Measurements from ENCODE around the gene MEI4. TPM values are rescaled to one million over a fixed set of nuclear protein-coding genes. Genes with fewer than 3 reads are reported as not detected.

MEI4 gene
- total RNA-seq, 4 donors from 2014 or later, result 0.48 TPM; not detected in 3

DNA sequence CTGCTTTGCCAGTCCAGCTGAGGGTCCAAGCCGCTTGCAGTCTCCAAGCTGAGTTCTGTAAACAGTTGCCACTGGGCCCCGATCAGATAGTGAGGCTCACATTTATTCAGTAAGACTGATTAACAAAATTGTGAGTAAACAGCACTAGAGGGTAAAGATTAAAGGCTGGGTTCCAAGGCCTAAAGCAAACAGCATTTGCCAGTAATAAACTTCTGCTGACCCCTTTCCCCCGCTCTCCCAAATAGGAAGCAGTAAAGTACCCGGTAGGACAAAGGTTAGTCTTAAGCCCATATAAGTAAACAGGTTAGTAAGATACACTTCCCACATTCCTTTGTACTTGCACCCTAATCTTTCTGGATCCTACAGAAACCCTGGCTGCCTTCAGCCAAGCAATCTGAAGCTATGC is 181.8 kb downstream of the MEI4 start:
- H3K27me3 ChIP-seq, result no peaks in the 10 kb centered on the region
- no peak for DNase-seq (ENCODE audit: low spot score in 2 of 2)
- WGBS, result 76% methylated on average over 4 of the region's 4 CpGs
- H3K36me3 ChIP-seq, result no peaks in the 10 kb centered on the region
- TF ChIP-seq POLR2A (IDR thresholded peaks at IDR 0.05) (no peak), CTCF (IDR thresholded peaks at IDR 0.05) (no peak), EP300 (IDR thresholded peaks at IDR 0.05) (no peak), POLR2AphosphoS5 (IDR thresholded peaks at IDR 0.05) (no peak)
- H3K4me1 ChIP-seq, result no peaks in the 10 kb centered on the region
- H3K27ac ChIP-seq, result no peak overlapping the region
- H3K4me3 ChIP-seq, result no peak overlapping the region
- H3K9me3 ChIP-seq, result no peaks in the 10 kb centered on the region

DNA sequence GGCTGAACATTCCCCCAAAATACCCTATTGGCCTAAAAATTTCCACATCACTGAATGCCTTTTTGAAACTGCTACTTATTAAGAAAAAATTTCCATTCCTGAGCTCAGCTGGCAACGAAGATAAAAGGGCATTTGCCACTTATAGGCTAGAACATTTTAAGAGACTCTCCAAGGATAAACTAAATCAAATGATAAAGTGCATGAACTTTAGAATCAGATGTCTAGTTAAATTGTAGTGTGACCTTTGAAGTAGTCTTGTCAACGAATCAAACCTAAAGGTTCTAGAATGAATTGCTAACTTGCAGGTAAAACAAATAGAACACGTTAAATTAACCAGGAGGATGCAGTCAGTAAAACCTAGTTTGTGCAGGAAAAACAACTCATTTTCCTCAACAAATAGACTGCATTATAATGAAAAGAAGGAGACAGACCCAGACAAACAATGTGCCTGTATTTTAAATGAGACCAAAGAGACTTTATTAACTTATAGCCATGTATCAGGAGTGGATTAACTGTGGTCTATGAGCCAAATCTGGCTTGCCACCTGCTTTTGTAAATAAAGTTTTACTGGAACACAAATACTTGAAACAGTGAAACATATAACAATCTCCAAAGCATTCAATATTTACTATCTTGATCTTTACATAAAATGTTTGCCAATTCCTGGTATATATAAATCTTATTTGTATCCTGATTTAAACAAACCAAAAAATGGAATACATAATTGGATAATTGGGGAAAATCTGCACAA is 184.4 kb downstream of the MEI4 start:
- Histone ChIP-seq H3K36me3 (no peaks in the 10 kb centered on the region), H3K9me3 (no peaks in the 10 kb centered on the region), H3K27ac (no peak overlapping the region), H3K4me1 (no peaks in the 10 kb centered on the region), H3K4me3 (no peak overlapping the region), H3K27me3 (no peaks in the 10 kb centered on the region)
- no peak for DNase-seq (ENCODE audit: low spot score in 2 of 2)
- whole genome bisulfite sequencing, result 62% methylated on average over 3 of the region's 3 CpGs
- TF ChIP-seq EP300 (IDR thresholded peaks at IDR 0.05) (no peak), POLR2AphosphoS5 (IDR thresholded peaks at IDR 0.05) (no peak), POLR2A (IDR thresholded peaks at IDR 0.05) (no peak), CTCF (IDR thresholded peaks at IDR 0.05) (no peak)

GRCh38 chr6:77839292-77839691 is 186.5 kb downstream of the MEI4 start:
- H3K27ac ChIP-seq, result no peak overlapping the region
- whole genome bisulfite sequencing, result 85% methylated on average over 2 of the region's 2 CpGs
- no peaks in the 10 kb centered on the region for H3K36me3 ChIP-seq
- no peaks in the 10 kb centered on the region for H3K4me1 ChIP-seq
- no peaks in the 10 kb centered on the region for H3K27me3 ChIP-seq
- no peaks in the 10 kb centered on the region for H3K9me3 ChIP-seq
- H3K4me3 ChIP-seq, result no peak overlapping the region
- DNase-seq (ENCODE audit: low spot score in 2 of 2), result no peak
- TF ChIP-seq POLR2AphosphoS5 (IDR thresholded peaks at IDR 0.05) (no peak), POLR2A (IDR thresholded peaks at IDR 0.05) (no peak), EP300 (IDR thresholded peaks at IDR 0.05) (no peak), CTCF (IDR thresholded peaks at IDR 0.05) (no peak)

DNA sequence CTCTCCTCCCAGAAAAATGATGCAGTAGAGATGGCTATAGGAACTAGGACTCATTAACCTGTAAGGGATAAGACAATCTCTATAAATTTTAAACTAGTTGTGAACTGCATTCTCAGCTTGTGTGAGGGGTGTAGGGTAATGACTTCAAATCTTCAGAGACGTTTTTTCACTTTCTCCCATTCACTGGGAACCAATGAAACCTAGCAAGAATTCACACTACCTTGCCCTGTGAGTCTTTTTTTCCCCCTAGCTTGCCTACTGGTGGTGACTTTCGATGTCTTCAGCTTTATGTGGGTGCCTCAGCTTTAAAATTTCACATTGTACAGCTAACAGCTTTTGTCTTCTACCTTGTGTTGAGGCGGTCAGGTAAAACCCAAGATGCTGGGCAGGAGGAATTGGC is 192.0 kb downstream of the MEI4 start:
- DNase-seq (ENCODE audit: low spot score in 2 of 2), result no peak
- WGBS, result 63% methylated on average over 3 of the region's 3 CpGs
- TF ChIP-seq CTCF (IDR thresholded peaks at IDR 0.05) (no peak), POLR2AphosphoS5 (IDR thresholded peaks at IDR 0.05) (no peak), EP300 (IDR thresholded peaks at IDR 0.05) (no peak), POLR2A (IDR thresholded peaks at IDR 0.05) (no peak)
- Histone ChIP-seq H3K27me3 (no peaks in the 10 kb centered on the region), H3K4me1 (no peaks in the 10 kb centered on the region), H3K9me3 (no peaks in the 10 kb centered on the region), H3K36me3 (no peaks in the 10 kb centered on the region), H3K27ac (no peak overlapping the region), H3K4me3 (no peak overlapping the region)

DNA sequence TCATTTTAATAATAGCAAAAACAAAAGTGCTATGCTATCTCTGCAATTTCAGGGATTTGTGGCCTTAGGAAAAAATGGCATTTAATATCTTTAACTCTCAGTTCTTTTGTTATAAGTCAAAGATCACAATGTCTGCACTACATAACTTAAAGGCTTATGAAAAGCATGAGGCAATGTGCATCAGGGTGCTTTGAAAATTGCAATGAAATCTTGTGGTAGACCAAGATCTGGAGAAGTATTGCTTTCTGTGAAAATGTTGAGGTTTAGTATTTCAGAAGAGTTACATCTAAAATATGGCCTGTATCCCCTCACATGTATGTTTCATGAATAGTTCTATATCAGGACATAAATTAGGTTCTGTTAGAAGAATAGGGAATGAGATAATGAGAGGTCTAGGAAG is 200.6 kb downstream of the MEI4 start:
- no peak for DNase-seq (ENCODE audit: low spot score in 2 of 2)
- Histone ChIP-seq H3K4me1 (no peaks in the 10 kb centered on the region), H3K27me3 (no peaks in the 10 kb centered on the region), H3K36me3 (no peaks in the 10 kb centered on the region), H3K4me3 (no peak overlapping the region), H3K27ac (no peak overlapping the region), H3K9me3 (no peaks in the 10 kb centered on the region)
- TF ChIP-seq CTCF (IDR thresholded peaks at IDR 0.05) (no peak), POLR2A (IDR thresholded peaks at IDR 0.05) (no peak), EP300 (IDR thresholded peaks at IDR 0.05) (no peak)
